OCI-LY1 (cell line): ENCODE data around the gene SELENOK.

Source experiments
- H2AFZ ChIP-seq: fragments of 200-600 bp; sonication (generic), shearing (Covaris generic); 2 replicates; pipeline ENCODE4 v1.6.0; 2014; ENCODE audit warnings: antibody characterized with exemption, mild to moderate bottlenecking, low read length
- H3F3A ChIP-seq: fragments of 200-600 bp; sonication (generic), shearing (Covaris generic); 2 replicates; pipeline ENCODE4 v1.6.0; 2014; ENCODE audit warnings: mild to moderate bottlenecking, antibody characterized with exemption, low read length, moderate library complexity; ENCODE audit not compliant: insufficient read depth
- H3K27ac ChIP-seq: fragments of 200-600 bp; sonication (generic); 2 replicates; pipeline ENCODE4 v1.5.1; 2014; ENCODE audit warnings: low read length, mixed run types, mild to moderate bottlenecking, low read depth; ENCODE audit not compliant: poor library complexity, severe bottlenecking
- H3K27me3 ChIP-seq: fragments of 200-600 bp; sonication (generic); 2 replicates; pipeline ENCODE4 v1.6.0; 2014; ENCODE audit warnings: antibody characterized with exemption, mild to moderate bottlenecking, low read length, moderate library complexity; ENCODE audit not compliant: insufficient read depth
- H3K36me3 ChIP-seq: fragments of 200-600 bp; sonication (generic); 2 replicates; pipeline ENCODE4 v1.6.1; 2014; ENCODE audit warnings: mild to moderate bottlenecking, antibody characterized with exemption, low read length, moderate library complexity, mixed read lengths; ENCODE audit not compliant: insufficient read depth
- H3K4me1 ChIP-seq: fragments of 200-600 bp; sonication (generic); 2 replicates; pipeline ENCODE4 v1.5.1; 2014; ENCODE audit warnings: mild to moderate bottlenecking, low read length, moderate library complexity; ENCODE audit not compliant: insufficient read depth, severe bottlenecking
- H3K4me2 ChIP-seq: fragments of 200-600 bp; sonication (generic), shearing (Covaris generic); 2 replicates; pipeline ENCODE4 v1.6.1; 2014; ENCODE audit warnings: low read length
- H3K4me3 ChIP-seq: fragments of 200-600 bp; sonication (generic); 2 replicates; pipeline ENCODE4 v1.5.1; 2014; ENCODE audit warnings: low read length, low read depth, mild to moderate bottlenecking, mixed read lengths; ENCODE audit not compliant: poor library complexity, severe bottlenecking
- H3K79me2 ChIP-seq: fragments of 200-600 bp; shearing (Covaris generic); 2 replicates; pipeline ENCODE4 v1.6.1; 2016; ENCODE audit warnings: mixed run types, low read length, mixed read lengths; ENCODE audit not compliant: insufficient read depth
- H3K9ac ChIP-seq: fragments of 200-600 bp; sonication (generic), shearing (Covaris generic); 2 replicates; pipeline ENCODE4 v1.6.1; 2014; ENCODE audit warnings: mild to moderate bottlenecking, low read length, mixed read lengths
- H3K9me2 ChIP-seq: fragments of 200-600 bp; sonication (generic), shearing (Covaris generic); 2 replicates; pipeline ENCODE4 v1.6.1; 2014; ENCODE audit warnings: low read depth, mild to moderate bottlenecking, low read length, mixed read lengths
- H3K9me3 ChIP-seq: fragments of 200-600 bp; shearing (Covaris generic); 2 replicates; pipeline ENCODE4 v1.6.1; 2014; ENCODE audit warnings: low read length, mixed read lengths
- H4K20me1 ChIP-seq: fragments of 200-600 bp; sonication (generic), shearing (Covaris generic); 2 replicates; pipeline ENCODE4 v1.6.0; 2016; ENCODE audit warnings: mild to moderate bottlenecking, low read length; ENCODE audit not compliant: insufficient read depth
- CTCF ChIP-seq: fragments of 200-600 bp; sonication (generic), shearing (Covaris generic); IDR thresholded peaks from 2 replicates; pipeline ENCODE4 v1.5.1; 2017; ENCODE audit warnings: mild to moderate bottlenecking, antibody characterized with exemption, low read length, moderate library complexity, mixed read lengths
- EZH2 ChIP-seq: fragments of 200-600 bp; sonication (generic), shearing (Covaris generic); IDR thresholded peaks from 2 replicates; pipeline ENCODE4 v1.8.0; 2017; ENCODE audit warnings: borderline replicate concordance, mixed run types, mild to moderate bottlenecking, antibody characterized with exemption, low read length, moderate library complexity, mixed read lengths

SELENOK gene

GRCh38 chr3:53913401-53913800 lies 21.7 kb upstream of the SELENOK start:
- TF ChIP-seq CTCF (no peak), EZH2 (no peak)
- H3K36me3 ChIP-seq = no peaks in the 10 kb centered on the region
- H3K4me1 ChIP-seq = no peaks in the 10 kb centered on the region
- no peaks in the 10 kb centered on the region for H3K9me3 ChIP-seq
- H3K4me3 ChIP-seq = no peak overlapping the region
- H2AFZ ChIP-seq = no peak overlapping the region
- no peaks in the 10 kb centered on the region for H3F3A ChIP-seq
- 0 out of 2 replicates have a peak, but pooled peaks cover 2% of the 10 kb centered on the region for H3K27me3 ChIP-seq
- H3K27ac ChIP-seq = no peak overlapping the region
- no peak overlapping the region for H3K4me2 ChIP-seq
- no peaks in the 10 kb centered on the region for H4K20me1 ChIP-seq
- H3K9ac ChIP-seq = no peak overlapping the region
- H3K79me2 ChIP-seq = no peaks in the 10 kb centered on the region
- H3K9me2 ChIP-seq = no peaks in the 10 kb centered on the region

- no peak overlapping the region for H3K27ac ChIP-seq
- no peaks in the 10 kb centered on the region for H4K20me1 ChIP-seq
- no peaks in the 10 kb centered on the region for H3K79me2 ChIP-seq
- no peaks in the 10 kb centered on the region for H3F3A ChIP-seq
- no peak overlapping the region for H3K4me2 ChIP-seq
- H3K9me3 ChIP-seq = no peaks in the 10 kb centered on the region
- TF ChIP-seq EZH2 (no peak), CTCF (no peak)
- H3K4me3 ChIP-seq = no peak overlapping the region
- H3K36me3 ChIP-seq = no peaks in the 10 kb centered on the region
- no peaks in the 10 kb centered on the region for H3K4me1 ChIP-seq
- H2AFZ ChIP-seq = no peak overlapping the region
- no peak overlapping the region for H3K9ac ChIP-seq
- no peaks in the 10 kb centered on the region for H3K9me2 ChIP-seq
- H3K27me3 ChIP-seq = no peaks in the 10 kb centered on the region; the same call in 1 of the 2 replicates
Measured at GRCh38 chr3:53902711-53903110, 11.1 kb upstream of the SELENOK start.

DNA sequence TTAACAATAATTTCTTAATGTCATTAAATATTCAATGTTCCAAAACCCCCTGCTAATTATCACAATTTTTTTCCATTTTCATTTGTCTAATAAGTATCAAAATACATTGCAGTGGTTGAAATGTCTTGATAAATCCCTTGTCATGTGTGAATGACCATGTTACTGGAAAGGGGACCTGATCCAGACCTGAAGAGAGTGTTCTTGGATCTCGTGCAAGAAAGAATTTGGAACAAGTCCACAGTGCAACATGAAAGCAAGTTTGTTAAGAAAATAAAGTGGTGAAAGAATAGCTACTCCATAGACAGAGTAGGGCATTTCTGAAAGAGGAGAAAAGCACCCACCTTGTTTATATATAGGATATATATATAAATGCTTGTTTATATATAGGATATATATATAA lies 10.4 kb upstream of the SELENOK start:
- Histone ChIP-seq H3K9me3 (no peaks in the 10 kb centered on the region), H3K27me3 (no peaks in the 10 kb centered on the region; the same call in 1 of the 2 replicates), H4K20me1 (no peaks in the 10 kb centered on the region), H3F3A (no peaks in the 10 kb centered on the region), H3K9ac (no peak overlapping the region), H3K9me2 (no peaks in the 10 kb centered on the region), H3K79me2 (no peaks in the 10 kb centered on the region), H3K4me3 (no peak overlapping the region), H3K27ac (no peak overlapping the region), H3K4me2 (no peak overlapping the region), H3K36me3 (no peaks in the 10 kb centered on the region), H2AFZ (no peak overlapping the region), H3K4me1 (no peaks in the 10 kb centered on the region)
- TF ChIP-seq EZH2 (no peak), CTCF (no peak)
